Keratinocyte (primary cell): Measurements from ENCODE around the gene FAM177B. TPM values are rescaled to one million over a fixed set of nuclear protein-coding genes. Genes with fewer than 3 reads are reported as not detected.

Experiments
- DNase-seq: peaks from one replicate; pipeline ENCODE4 v3.0.0-alpha.2; 2011; ENCODE audit warnings: low read depth, missing footprints, low spot score
- FAIRE-seq: peaks from 2 replicates; lab custom pipeline; 2011; peaks lifted over from hg19 to GRCh38; lab: Jason Lieb, UNC
- H2AFZ ChIP-seq: 2 replicates; pipeline ENCODE4 v1.6.0; 2012; ENCODE audit warnings: low read length, control low read depth, inconsistent platforms; ENCODE audit not compliant: control insufficient read depth
- H3K27ac ChIP-seq: 2 replicates; pipeline ENCODE4 v1.5.1; 2011; ENCODE audit warnings: low read length; ENCODE audit not compliant: control insufficient read depth, insufficient read depth
- H3K27me3 ChIP-seq: 3 replicates; pipeline ENCODE4 v1.6.0; 2011; ENCODE audit warnings: low read length; ENCODE audit not compliant: control insufficient read depth, insufficient read depth; ENCODE audit errors: extremely low read depth
- H3K36me3 ChIP-seq, 2 experiments: 2 replicates in 1 of 2; 3 replicates in 1 of 2; pipeline ENCODE4 v1.5.1; 2011; ENCODE audit warnings: low read length in 2 of 2, mild to moderate bottlenecking in 1 of 2; ENCODE audit not compliant: control insufficient read depth in 2 of 2, insufficient read depth in 2 of 2; ENCODE audit errors: extremely low read depth in 1 of 2
- H3K4me1 ChIP-seq: 3 replicates; pipeline ENCODE4 v1.5.1; 2011; ENCODE audit warnings: low read length; ENCODE audit not compliant: control insufficient read depth, insufficient read depth; ENCODE audit errors: extremely low read depth
- H3K4me2 ChIP-seq: 3 replicates; pipeline ENCODE4 v1.6.0; 2011; ENCODE audit warnings: low read depth, low read length; ENCODE audit not compliant: control insufficient read depth, insufficient read depth; ENCODE audit errors: extremely low read depth
- H3K4me3 ChIP-seq, 3 experiments: fragments of 200-600 bp in 1 of 3; sonication (generic) in 1 of 3; 2 replicates in 2 of 3; 3 replicates in 1 of 3; pipeline ENCODE4 v1.5.1; 2011 to 2016; ENCODE audit warnings: low read length in 3 of 3, mild to moderate bottlenecking in 3 of 3, control low read depth in 2 of 3, inconsistent platforms in 1 of 3, low read depth in 1 of 3, mixed read lengths in 1 of 3, mixed run types in 1 of 3, moderate library complexity in 1 of 3; ENCODE audit not compliant: control insufficient read depth in 2 of 3, insufficient read depth in 2 of 3; ENCODE audit errors: extremely low read depth in 1 of 3
- H3K79me2 ChIP-seq: 2 replicates; pipeline ENCODE4 v1.6.0; 2012; ENCODE audit warnings: low read length; ENCODE audit not compliant: control insufficient read depth, insufficient read depth
- H3K9ac ChIP-seq: 3 replicates; pipeline ENCODE4 v1.6.0; 2011; ENCODE audit warnings: low read length; ENCODE audit not compliant: control insufficient read depth, insufficient read depth; ENCODE audit errors: extremely low read depth
- H3K9me1 ChIP-seq: 3 replicates; pipeline ENCODE4 v1.6.0; 2011; ENCODE audit warnings: low read length; ENCODE audit not compliant: control insufficient read depth, insufficient read depth; ENCODE audit errors: extremely low read depth
- H3K9me3 ChIP-seq: 2 replicates; pipeline ENCODE4 v1.5.1; 2012; ENCODE audit warnings: low read depth, low read length; ENCODE audit not compliant: control insufficient read depth
- H4K20me1 ChIP-seq: 3 replicates; pipeline ENCODE4 v1.6.0; 2011; ENCODE audit warnings: low read length; ENCODE audit not compliant: control insufficient read depth, insufficient read depth; ENCODE audit errors: extremely low read depth
- CTCF ChIP-seq, 3 experiments: IDR thresholded peaks in 1 of 3; conservative IDR thresholded peaks in 1 of 3; optimal IDR thresholded peaks in 1 of 3; 2 replicates in 2 of 3; 3 replicates in 1 of 3; pipeline versions ENCODE3 to v1.5.1; 2011; ENCODE audit warnings: low read length in 3 of 3, mild to moderate bottlenecking in 3 of 3, moderate library complexity in 2 of 3, control low read depth in 1 of 3, inconsistent platforms in 1 of 3; ENCODE audit not compliant: insufficient read depth in 2 of 3; ENCODE audit errors: extremely low read depth in 1 of 3
- EZH2 ChIP-seq: IDR thresholded peaks from one replicate; pipeline ENCODE4 v1.6.1; 2012; ENCODE audit warnings: inconsistent platforms, mild to moderate bottlenecking, low read length, moderate library complexity
- dilution Hi-C: fragments of 300-500 bp; cut with MboI; formaldehyde crosslinking; loops from one replicate; pipeline ENCODE4 v1.7.0; 2020; ENCODE audit warnings: low sequenced_read_pairs; ENCODE audit not compliant: extremely low pct_ligation_motif_present
- polyA plus RNA-seq, 5 experiments: library from polyadenylated mRNA; depleted of rRNA in 3 of 5; stranded (reverse) in 3 of 5; stranded (forward) in 1 of 5; unstranded in 1 of 5; fragments of >200 nt; gene quantifications; 1 replicate in 1 of 5; 2 replicates in 3 of 5; 3 replicates in 1 of 5; pipeline versions ENCODE4 v1.2.1 to v1.2.3, GENCODE V29; 2011 to 2012; ENCODE audit warnings: missing spikeins in 2 of 5, low read depth in 1 of 5, low replicate concordance in 1 of 5

FAM177B gene
- polyA plus RNA-seq, 1 donor (not counting 4 experiments of a cell fraction or from before 2014, with no cell fraction given): not detected

GRCh38 chr1:222788402-222789156, 51.6 kb downstream of the FAM177B start:
- Histone ChIP-seq H3K4me3 (no peak overlapping the region), H3K36me3 (no peaks in the 10 kb centered on the region), H3K27ac (no peak overlapping the region), H3K9ac (no peak overlapping the region), H3K4me1 (peaks cover 6% of the 10 kb centered on the region), H3K79me2 (no peaks in the 10 kb centered on the region), H4K20me1 (no peaks in the 10 kb centered on the region), H3K9me1 (no peaks in the 10 kb centered on the region), H2AFZ (no peak overlapping the region), H3K27me3 (peaks cover 5% of the 10 kb centered on the region), H3K9me3 (no peaks in the 10 kb centered on the region), H3K4me2 (no peak overlapping the region)
- no peak for FAIRE-seq
- no peak for DNase-seq
- TF ChIP-seq EZH2 (no peak), CTCF (optimal IDR thresholded peaks at IDR 0.05 in 1 of 3, IDR thresholded peaks at IDR 0.05 in 1 of 3, conservative IDR thresholded peaks at IDR 0.05 in 1 of 3; ENCODE audit: extremely low read depth in 1 of 3, insufficient read depth in 2 of 3, low read length in 3 of 3) (no peak)
- dilution Hi-C loops: loop anchor here (25.0 kb wide), 1 partner anchor 299 kb away; no protein-coding TSS in a partner anchor

DNA sequence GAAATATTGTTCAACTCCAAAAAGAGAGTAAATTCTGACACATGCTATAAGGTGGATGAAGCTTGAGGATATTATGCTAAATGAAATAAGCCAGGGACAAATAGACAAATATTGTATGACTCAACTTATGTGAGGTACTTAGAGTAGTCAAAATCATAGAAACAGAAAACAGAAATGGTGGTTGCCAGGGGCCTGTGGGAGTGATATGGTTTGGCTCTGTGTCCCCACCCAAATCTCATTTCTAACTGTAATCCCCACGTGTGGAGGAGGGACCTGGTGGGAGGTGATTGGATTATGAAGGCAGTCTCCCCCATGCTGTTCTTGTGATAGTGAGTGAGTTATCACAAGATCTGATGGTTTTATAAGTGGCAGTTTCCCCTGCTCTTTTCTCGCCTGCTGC, 53.1 kb downstream of the FAM177B start:
- Histone ChIP-seq H3K4me3 (no peak overlapping the region), H3K79me2 (no peaks in the 10 kb centered on the region), H3K27ac (no peak overlapping the region), H3K4me1 (peaks cover 6% of the 10 kb centered on the region), H3K9me3 (no peaks in the 10 kb centered on the region), H3K27me3 (no peaks in the 10 kb centered on the region), H3K9me1 (no peaks in the 10 kb centered on the region), H3K4me2 (no peak overlapping the region), H3K9ac (no peak overlapping the region), H4K20me1 (no peaks in the 10 kb centered on the region), H2AFZ (no peak overlapping the region), H3K36me3 (no peaks in the 10 kb centered on the region)
- no peak for DNase-seq
- TF ChIP-seq CTCF (optimal IDR thresholded peaks at IDR 0.05 in 1 of 3, IDR thresholded peaks at IDR 0.05 in 1 of 3, conservative IDR thresholded peaks at IDR 0.05 in 1 of 3; ENCODE audit: extremely low read depth in 1 of 3, insufficient read depth in 2 of 3, low read length in 3 of 3): no peak
- TF ChIP-seq EZH2: no peak
- FAIRE-seq: no peak
- dilution Hi-C loops: loop anchor here (25.0 kb wide), 1 partner anchor 297 kb away; no protein-coding TSS in a partner anchor
